GM18520 (cell line): ENCODE data around the gene PRKN.
"Not testable (repeated sequence)": the region's sequence is repeated elsewhere in the genome, so short reads cannot be mapped to it uniquely, and the experiment has no call there.

Experiments
- ATAC-seq: cut with Tn5 transposase; IDR thresholded peaks from one replicate; pipeline ENCODE4 v1.9.1; 2021; ENCODE audit not compliant: unreplicated experiment

The PRKN gene

DNA sequence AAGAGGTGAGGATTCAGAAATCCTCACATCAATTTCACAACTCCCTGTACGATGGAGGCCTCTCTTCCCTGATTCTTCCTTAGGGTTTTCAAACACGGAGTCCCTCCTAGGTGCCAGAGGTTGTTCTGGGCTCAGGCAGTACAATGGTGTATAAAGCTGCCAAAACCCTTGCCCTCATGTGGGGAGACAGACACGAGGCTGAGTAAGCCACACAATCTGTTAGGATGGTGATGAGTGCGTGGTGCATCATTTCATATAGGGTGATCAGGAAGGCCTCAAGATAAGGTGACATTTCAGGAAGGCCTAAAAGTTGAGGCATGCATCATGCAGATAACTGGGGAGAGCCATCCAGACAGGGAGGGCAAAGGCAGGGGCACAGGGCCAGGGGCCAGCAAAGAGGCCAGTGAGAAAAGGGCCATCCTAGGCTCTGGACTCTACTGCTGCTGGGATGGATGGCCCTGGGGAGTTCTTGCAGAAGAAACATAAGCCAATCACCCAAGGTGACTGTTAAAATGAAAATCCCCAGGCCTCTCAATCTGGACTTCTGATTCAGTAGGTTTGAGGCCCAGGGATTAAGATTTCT is 186.5 kb downstream of the PRKN start:
- ATAC-seq: no peak

DNA sequence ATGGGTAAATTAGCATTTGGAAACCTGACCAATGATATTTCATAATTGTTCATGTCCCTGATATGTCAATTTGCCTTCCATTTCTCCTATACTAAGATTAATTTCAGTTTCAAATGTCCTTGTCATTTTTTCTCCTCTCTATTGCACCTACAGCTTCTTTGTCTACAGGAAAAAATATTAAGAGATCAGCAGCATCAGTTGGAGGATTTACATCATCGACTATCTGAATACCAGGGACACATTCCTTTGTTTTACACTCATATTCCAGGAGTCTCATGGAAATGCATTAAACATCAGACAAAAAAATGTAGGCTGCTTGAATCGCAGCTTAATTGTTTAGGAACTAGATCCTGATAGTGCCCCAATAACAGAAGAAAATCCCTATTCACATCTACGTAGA is 188.2 kb downstream of the PRKN start:
- ATAC-seq: no peak

DNA sequence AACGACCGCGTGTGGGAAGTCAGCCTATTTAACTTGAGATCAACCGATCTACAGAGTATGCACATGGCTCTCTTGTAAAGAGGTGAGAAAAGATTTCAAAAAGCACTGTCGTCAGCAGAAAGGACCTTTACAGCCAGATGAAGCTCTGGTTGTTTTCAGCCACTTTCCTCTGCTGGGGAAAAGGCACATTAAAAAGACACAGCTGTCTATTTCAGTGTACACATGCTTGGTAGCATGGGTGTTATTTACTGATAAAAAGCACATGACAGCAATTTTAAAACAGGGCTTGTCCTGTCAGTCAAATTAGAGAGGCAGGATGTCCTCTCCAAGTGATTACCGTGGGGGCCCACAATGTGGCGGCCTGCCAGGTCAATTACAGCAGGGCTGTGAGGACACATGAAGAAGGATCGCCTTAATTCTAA is 188.9 kb downstream of the PRKN start:
- ATAC-seq: no peak

DNA sequence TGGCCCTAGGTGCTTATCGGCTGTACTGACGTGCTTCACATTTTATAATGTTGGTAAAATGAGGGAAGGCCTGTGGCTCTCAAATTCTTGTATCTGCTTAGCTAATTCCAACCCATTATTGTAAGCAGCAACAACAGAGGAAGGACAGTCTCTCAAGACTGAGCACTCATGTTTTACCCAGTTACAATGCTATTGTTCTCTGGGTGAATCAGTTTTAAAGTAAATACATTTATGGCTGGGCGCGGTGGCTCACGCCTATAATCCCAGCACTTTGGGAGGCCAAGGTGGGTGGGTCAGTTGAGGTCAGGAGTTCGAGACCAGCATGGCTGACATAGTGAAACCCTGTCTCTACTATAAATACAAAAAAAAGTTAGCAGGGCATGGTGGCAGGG is 194.6 kb downstream of the PRKN start:
- no peak for ATAC-seq

DNA sequence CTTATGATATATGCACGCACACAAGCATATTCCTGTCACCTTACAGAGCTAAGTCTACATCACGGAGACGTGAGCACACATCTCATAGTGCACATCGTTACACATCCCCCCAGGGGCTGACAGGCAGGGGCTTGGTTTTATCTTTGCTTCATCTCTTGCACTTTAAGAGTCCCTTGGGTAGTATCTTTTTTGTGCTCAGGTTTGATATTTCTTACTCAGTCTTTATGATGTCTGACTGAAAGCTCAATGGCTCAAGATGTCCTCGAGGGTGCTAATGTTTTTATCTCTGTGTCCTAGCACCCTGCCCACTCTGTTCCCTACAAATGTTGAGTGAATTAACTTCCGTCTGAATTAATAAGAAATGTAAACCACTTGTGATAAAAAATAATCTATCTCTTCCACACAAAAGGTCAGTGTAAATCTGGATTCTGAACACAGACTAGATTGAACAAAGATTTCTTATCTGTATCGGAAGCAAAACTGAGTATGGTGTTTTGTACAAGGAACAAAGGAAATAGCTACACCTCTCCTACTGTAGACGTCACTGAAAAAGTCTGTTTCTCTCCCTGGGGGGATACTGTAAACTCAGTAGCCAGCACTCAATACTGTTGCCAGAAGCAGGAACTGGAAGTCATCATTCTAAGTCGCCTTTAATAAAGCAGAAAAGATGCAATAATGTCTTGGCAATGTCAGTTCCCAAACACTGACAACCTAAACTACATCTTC is 195.1 kb downstream of the PRKN start:
- no peak for ATAC-seq

DNA sequence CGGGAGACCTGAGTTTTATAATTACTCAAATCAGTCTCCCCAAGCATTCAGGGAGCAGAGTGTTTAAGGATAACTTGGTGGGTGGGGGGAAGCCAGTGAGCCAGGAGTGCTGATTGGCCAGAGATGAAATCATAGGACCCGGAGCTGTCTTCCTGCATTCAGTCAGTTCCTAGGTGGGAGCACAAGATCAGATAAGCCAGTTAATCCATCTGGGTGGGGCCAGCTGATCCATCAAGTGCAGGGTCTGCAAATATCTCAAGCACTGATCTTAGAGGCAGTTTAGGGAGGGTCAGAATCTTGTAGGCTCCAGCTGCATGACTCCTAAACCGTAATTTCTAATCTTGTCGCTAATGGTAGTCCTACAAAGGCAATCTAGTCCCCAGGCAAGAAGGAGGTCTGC is 196.2 kb downstream of the PRKN start:
- ATAC-seq: not testable (repeated sequence)

DNA sequence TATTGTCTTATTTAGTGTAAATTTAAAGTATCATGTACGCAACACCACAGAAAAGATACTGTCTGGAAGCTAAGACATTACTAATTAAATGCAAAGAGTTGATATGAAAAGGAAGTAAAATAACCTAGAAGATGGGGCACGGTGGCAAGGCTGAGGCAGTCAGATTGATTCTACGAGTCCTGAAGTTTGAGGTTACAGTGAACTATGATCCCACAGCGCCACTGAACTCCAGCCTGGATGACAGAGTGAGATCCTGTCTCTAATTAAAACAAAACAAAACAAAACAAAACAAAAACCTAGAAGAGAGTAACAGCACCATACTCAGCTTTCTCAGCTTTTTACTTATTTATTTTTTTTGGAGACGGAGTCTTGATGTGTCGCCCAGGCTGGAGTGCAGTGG is 199.0 kb downstream of the PRKN start:
- ATAC-seq: no peak

DNA sequence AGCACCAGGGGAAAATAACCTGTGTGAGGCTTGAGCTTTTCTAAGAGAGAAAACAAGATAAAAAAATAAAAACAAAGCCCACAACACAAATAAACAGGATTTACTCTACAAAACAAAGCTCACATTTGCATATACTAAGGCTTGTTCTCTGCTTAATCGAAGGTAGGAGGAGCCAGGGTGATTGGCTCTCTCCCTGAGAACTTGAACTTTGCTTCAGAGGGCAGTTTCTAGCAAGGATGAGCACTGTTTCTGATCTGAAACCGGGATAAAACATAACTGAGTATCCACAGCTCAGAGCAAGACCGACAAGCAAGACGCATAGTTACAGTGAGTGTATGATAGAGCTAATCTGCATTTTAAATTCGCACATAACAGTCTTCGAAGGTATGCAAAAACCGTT is 200.6 kb downstream of the PRKN start:
- no peak for ATAC-seq

DNA sequence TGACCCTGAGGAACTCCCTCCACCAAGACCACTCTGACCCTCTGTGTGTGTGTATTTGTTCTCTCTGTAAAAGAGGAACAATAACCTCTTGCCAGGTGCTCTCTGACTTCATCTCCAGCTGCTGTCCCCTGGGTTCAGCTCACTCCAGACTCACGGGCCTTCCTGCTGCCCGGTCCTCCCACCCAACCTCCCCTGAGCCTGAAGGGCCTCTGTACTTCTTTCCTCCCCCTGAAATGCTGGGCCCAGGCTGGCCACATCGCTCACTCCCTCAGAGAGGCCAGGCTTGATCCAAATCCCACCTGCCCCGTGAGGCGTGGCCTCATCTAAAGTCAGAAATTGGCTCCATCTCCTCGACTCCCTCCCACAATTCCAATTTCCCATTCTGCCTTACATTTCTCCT is 202.4 kb downstream of the PRKN start:
- no peak for ATAC-seq

DNA sequence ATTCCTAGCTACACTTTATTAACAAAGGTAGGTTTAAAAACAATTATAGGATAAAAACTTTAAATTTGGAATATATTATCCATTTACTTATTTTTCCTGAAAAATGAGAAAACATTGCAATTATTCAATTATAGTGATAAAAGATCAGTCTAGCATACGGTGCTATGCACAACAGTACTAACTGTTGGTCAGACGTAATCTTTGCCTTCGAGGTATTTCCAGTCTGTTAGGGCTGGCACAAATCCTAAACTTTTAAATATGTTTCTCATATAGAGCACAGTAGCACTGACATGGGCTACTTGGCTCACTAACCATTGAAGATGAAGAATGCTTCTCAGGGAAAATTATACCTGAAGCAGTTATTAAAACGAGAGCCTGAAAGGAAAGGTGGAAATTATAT is 214.8 kb downstream of the PRKN start:
- no peak for ATAC-seq

DNA sequence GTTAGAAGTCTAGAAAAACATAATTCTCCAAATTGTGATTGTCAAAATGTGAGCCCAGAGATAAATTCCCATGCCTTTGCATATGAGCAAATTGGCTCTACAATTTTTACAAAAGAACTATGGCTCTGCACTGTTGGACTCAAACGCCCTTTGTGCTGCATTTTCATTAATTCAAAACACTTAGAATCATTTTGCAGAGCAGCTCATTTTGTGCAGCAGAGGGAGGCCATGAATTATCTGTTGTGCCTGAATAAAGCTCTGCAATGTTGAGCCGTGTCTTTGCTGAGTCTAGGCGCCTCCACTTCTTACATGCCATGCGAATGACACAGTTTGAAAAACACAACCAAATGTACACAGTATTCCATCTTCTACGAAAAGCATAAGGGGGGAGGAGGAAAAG is 230.2 kb downstream of the PRKN start:
- no peak for ATAC-seq

DNA sequence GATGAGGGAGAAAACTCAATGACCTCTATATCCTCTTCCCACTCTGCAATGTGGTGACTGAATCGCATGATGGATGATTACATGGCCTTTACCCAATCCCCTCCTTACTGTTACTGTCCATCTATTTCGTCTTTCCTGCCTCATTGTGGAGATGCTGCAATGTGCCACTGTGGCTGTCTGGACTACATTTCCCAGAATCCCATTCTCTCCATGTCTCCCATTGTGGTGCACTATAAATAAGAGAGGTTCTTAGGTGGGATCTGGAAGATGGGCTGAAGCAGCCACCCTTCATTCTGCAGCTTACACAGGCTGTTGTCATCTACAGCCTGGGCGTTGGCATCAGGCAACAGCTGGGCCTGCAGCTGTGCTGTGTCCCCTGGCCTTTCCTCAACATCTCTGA is 233.6 kb downstream of the PRKN start:
- ATAC-seq: no peak

DNA sequence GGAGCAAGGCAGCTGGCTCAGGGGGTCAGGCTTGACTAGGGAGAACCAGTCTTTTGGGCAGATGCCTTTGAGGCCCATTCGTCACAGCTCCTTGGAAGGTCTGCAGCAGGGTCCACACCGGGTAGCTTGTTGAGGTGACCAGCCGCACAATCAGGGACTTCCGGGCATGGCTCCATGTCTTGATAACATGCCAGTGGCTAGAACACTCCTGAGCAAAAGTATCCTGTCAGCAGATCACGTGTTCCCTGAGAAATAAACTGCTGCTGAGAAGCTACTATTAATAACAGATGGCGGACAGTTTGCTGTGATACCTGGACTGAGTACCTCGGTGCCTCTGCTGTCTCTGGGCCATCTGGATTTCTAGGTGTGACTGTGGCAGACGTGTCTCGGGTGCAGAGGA is 235.9 kb downstream of the PRKN start:
- no peak for ATAC-seq

DNA sequence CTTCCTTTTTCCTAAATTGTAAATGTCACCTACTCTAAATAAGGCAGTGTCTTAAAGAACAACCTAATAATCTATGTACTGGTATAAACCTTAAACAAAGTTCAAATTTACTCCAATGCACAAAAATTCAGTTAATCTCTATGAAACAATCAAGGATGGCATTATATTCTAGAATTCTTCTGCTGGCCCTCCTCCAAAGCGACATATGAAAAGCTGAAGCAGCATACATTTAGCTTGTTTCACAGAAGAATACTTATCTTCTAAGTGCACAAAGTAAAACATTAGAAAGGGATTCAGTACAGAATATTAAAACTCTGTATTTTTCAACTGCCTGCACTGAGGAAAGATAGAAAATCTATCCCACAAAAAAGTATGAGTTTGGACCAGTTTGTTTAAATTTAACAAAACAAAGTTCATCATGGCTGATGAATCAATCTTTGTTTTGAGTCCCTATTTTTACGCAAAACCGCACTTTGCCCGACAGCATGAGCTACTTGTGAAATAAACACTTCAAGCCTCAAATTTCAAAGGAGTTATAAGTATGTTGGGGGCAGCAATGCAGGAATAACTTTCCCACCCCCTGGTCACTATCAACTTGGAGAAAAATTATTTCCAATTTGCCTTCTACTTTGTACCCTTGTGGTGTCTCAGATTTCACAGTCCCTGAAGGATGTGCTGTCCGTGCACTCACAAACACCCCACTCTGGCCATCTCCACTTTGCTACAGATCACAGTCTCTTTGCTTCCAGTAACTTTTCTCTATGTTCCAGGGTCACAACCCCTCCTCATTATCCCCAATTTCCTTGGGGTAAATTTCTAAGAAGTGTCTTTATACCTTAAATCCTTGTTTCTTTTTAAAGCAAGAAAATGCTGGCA is 238.2 kb downstream of the PRKN start:
- ATAC-seq: no peak

DNA sequence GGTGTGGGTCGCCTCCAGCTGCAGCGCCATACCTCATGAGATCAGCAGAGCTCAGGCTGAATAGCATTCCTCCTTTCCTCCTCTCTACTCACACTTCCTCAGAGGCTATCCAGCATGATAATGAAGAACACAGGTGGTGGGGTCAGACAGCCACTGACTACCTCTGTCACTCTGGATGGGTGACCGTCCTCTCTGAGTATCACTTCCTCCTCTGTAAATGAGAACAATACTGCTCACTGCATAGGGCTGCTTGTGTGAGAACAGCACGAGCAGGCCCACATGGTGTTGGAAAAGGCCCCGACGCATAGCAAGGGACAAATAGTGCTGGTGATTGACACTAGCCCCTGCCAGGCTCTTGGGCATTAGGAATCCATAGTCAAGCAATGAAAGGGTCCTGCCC is 239.1 kb downstream of the PRKN start:
- no peak for ATAC-seq

DNA sequence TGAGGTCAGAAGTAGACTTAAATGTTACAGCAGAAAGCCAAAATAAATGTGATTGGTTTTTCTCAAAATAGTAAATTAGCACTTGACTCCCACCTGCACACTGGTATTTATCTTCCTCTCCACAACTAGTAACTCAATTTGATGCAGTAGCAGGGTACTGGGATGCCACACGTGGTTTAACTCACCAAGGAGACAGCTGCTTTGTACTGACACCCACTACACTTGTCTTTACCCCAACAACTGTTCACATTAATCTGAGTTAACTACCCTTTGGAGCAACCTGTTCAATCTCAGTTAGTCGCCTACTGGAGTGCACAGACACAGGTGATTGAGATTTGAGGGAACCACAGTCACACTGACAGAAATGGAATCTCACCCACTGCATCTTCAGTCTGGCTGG is 242.1 kb downstream of the PRKN start:
- ATAC-seq: no peak

DNA sequence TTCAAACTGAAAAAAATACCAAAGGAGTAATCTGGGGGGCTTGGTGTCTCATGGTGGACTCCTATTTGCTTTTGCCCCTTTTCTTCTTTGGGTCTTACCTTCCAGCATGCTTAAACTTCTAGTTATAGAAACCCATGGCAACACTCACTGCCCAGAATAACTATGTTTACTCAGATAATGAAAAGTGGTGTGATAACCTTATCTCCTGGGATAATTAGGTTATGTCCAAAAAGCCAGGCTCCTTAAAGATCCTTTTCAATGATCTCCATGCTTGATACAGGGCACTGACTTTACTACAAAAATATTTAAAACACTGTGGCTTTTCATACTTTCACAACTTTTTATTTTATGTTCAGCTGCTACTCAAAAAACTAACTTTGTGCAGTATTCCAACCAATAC is 245.6 kb downstream of the PRKN start:
- no peak for ATAC-seq

DNA sequence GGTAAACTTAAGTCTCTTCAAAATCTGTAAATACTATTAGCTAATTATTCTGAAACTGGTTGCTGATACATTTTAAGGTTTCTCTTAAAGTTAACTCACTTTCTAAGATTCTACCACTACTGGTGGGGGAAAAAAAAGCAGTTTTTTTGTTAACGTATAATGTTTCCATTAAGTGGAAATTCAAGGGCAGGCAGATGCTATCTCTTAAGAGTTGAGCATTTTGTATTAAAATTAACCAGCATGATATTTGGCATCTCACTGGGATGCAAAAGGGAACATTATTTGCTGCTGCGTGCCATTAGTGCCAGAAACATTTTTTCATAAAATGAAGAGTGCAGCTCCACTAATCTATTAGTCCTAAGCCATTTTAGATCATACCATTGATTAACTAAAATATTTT is 246.2 kb downstream of the PRKN start:
- ATAC-seq: no peak

DNA sequence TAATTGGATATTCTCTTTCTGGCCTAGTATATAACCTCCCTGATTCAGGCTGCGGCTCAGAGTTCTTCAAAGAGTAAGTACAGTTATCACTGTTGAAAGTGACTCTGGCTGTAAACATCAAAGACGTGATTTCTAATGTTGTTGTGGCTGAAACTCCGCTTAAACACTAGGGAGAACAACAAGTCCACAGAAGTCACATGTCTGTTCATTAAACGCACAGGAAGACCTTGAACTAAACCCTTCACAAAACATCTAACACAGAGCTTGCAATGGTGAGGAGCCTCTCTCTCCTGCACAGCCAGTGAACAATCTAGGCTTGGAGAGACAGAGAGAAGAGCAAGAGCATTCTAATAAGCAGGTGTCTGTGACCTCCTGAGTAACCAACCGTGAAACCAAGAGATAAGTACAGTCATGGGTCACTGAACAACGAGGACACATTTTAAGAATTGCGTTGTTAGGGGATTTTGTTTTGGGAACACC is 249.3 kb downstream of the PRKN start:
- no peak for ATAC-seq

DNA sequence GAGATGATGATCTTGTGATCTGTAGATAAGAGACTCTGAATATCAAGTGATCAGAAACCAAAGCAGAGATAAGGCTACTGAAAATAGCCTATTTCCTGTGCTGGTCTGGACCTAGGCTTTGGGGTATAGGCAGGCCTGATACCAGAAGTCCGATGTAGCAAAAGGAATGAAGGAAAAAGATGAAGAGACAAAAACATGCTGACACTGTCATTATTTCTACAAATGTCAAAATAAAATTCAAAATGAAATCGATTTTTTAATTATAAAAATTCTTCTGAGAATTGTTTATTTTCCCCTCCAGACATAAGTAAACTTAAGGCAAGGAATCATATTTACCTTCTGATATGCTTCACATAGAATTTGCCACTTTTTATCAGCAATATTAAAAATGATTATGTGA is 252.8 kb downstream of the PRKN start:
- ATAC-seq: no peak

DNA sequence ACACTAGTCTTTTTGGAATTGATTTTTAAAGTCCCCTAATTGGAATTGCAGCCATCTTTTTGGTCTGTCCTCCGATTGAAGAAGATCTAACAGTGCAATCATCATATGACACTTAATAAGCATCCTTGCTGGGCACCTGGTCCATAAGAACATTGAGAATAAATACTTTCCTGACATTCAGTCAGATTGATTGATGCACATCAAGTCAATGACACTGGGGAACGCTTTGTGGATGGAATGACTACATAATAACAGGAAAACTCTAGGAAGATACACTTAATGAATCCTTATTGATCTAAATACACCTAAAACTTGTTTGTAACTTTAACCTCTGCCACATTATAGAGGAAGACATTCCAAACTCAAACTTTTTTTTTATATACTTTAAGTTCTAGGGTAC is 255.7 kb downstream of the PRKN start:
- no peak for ATAC-seq

DNA sequence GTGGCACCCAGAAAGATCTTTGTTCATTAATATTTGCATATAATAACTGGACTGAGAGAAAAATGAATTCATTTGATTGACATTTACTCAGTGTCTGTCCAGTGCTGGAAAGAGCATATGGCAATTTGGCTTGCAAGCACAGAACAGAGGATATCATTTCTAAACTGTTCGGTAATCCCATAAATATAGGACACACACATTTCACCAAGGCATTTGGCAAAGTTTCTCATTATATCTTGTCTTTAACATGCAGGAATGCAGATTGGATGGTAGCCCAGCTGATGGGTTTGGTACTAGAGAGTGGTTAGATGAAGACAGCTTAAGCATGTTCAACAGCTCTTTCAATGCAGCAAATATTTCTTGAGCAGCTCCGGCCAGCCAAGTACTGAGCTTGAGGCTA is 259.2 kb downstream of the PRKN start:
- ATAC-seq: no peak
